ENCODE measurements around the gene SPC24. TPM values are rescaled to one million over a fixed set of nuclear protein-coding genes. Genes with fewer than 3 reads are reported as not detected.
"Not testable (repeated sequence)": the region's sequence is repeated elsewhere in the genome, so short reads cannot be mapped to it uniquely, and the experiment has no call there.

Gene SPC24
- total and polyA plus RNA-seq, 2 donors = 1.8 to 21.1 TPM

- peak; percentile 89 for DNase-seq (ENCODE audit: extremely low spot score)
- peak overlapping the region; percentile 75 for H3K27ac ChIP-seq (ENCODE audit: low read depth)
- no peak overlapping the region for H3K4me3 ChIP-seq (ENCODE audit: low read depth, low read length)
- WGBS = 21% methylated on average over 17 of the region's 17 CpGs
- no peaks in the 10 kb centered on the region for H3K36me3 ChIP-seq (ENCODE audit: insufficient read depth)
- no peaks in the 10 kb centered on the region for H3K4me1 ChIP-seq (ENCODE audit: insufficient read depth)
Measured at GRCh38 chr19:11164879-11165406, 9.4 kb upstream of the SPC24 start.

DNA sequence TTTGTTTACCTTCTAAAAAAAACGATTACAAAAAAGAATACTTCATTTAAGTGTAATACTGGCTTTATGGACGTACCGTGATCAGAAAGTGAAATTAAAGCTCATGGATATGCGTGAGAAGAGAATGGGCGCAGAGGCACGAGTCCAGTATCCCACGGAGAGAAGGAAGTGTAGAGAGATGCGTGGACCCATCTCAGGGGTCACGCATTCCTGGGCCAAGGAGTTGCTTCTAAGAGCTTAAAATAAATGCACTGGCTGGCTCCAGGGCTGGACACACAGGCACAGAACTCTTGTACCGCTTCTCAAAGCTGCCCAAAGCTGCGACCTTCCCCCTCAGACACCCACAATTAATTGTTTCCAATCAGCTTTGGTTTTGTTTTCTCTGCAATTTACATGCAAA is 8.7 kb upstream of the SPC24 start:
- peak overlapping the region; percentile 75 for H3K27ac ChIP-seq (ENCODE audit: low read depth)
- DNase-seq (ENCODE audit: extremely low spot score) = no peak
- no peak overlapping the region for H3K4me3 ChIP-seq (ENCODE audit: low read depth, low read length)
- H3K36me3 ChIP-seq (ENCODE audit: insufficient read depth) = no peaks in the 10 kb centered on the region
- 50% methylated on average over 11 of the region's 11 CpGs for WGBS
- H3K4me1 ChIP-seq (ENCODE audit: insufficient read depth) = no peaks in the 10 kb centered on the region

DNA sequence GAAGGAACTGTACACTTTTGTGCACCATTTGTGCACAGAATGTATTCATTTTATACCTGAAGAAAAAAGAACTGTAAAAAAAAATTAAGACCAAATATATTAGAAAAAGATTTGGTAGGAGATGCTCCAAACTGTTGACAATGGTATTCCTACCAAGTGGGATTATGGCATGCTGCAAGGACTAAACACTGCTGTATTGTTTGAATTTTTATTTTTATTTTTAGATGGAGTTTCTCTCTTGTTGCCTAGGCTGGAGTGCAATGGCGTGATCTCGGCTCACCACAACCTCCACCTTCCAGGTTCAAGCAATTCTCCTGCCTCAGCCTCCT is 4.8 kb upstream of the SPC24 start:
- H3K4me1 ChIP-seq (ENCODE audit: insufficient read depth); H3K4me3 ChIP-seq (ENCODE audit: low read depth, low read length); H3K36me3 ChIP-seq (ENCODE audit: insufficient read depth); DNase-seq (ENCODE audit: extremely low spot score); H3K27ac ChIP-seq (ENCODE audit: low read depth): not testable (repeated sequence)
- 92% methylated on average over 2 of the region's 2 CpGs for WGBS

DNA sequence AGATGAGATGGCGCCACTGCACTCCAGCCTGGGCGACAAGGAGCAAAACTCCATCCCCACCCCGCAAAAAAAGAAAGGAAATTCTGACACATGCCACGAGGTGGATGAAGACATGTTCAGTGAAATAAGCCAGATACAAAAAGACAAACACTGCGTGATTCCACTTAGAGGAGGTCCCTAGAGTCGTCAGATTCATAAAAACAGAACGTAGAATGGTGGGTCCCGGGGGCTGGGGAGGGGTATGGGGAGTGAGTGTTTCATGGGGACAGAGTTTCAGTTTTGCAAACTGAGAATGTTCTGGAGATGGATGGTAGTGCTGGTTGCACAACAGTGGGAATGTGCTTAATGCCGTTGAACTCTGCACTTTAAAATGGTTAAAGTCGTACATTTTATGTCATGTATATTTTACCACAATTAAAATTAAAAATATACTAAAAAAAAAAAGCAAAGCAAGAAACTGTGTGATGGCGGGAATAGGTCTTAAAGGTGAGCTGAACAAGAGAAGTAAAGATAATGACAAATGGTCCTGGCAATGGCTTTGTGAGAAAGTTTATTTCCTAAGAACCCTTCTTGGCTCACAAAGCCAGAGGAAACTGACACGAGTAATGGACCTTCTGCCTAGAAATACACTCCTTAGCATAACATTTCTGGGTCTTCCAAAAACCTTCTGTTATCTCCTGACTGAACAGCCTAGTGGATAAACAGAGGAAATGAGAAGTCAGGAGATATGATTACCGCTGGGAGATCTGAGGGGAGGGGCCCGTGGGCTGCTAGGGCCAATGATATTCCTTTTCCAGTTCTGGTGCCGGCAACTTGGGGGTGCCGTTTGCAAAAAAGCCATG is 4.2 kb upstream of the SPC24 start:
- WGBS = 24% methylated on average over 16 of the region's 16 CpGs
- Histone ChIP-seq H3K36me3 (ENCODE audit: insufficient read depth) (no peaks in the 10 kb centered on the region), H3K4me3 (ENCODE audit: low read depth, low read length) (no peak overlapping the region), H3K27ac (ENCODE audit: low read depth) (peak overlapping the region; percentile 74), H3K4me1 (ENCODE audit: insufficient read depth) (no peaks in the 10 kb centered on the region)
- DNase-seq (ENCODE audit: extremely low spot score) = no peak

- DNase-seq (ENCODE audit: extremely low spot score) = no peak
- H3K4me3 ChIP-seq (ENCODE audit: low read depth, low read length) = no peak overlapping the region
- no peaks in the 10 kb centered on the region for H3K4me1 ChIP-seq (ENCODE audit: insufficient read depth)
- H3K36me3 ChIP-seq (ENCODE audit: insufficient read depth) = no peaks in the 10 kb centered on the region
- no peak overlapping the region for H3K27ac ChIP-seq (ENCODE audit: low read depth)
- WGBS = 41% methylated on average over 6 of the region's 6 CpGs
Measured at GRCh38 chr19:11154683-11155047, 917 bp downstream of the SPC24 start.

DNA sequence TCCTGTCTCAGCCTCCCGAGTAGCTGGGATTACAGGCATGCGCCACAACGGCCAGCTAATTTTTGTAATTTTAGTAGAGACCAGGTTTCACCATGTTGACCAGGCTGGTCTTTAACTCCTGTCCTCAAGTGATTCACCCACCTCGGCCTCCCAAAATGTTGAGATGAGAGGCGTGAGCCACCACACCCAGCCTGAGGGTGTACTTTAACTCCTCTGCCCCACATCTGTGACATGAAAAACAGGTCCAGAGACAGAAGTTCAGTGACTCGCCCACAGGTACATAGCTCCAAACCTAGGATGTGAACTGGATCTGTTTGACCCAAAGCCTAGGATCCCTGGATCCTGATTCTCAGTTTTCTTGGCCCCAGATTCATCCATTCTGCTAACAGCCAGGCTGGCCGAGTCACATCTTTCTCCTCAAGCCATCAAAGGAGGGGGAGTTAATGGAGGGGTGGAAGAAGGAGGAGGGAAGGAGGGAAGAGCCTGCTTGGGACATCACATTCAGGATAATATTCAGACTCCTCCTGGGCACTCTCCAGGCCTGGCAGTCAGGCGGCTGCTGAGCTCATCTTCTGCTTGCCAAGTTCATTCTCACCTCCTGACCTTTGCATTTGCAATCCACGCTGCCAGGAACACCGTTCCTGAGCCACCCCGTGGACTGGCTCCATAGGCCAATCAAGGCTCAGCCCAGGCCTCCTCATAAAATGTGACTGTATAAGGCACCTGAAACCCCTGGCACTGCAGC is 3.1 kb downstream of the SPC24 start:
- DNase-seq (ENCODE audit: extremely low spot score) = no peak
- H3K4me3 ChIP-seq (ENCODE audit: low read depth, low read length) = no peak overlapping the region
- no peaks in the 10 kb centered on the region for H3K4me1 ChIP-seq (ENCODE audit: insufficient read depth)
- WGBS = 47% methylated on average over 11 of the region's 11 CpGs
- H3K36me3 ChIP-seq (ENCODE audit: insufficient read depth) = no peaks in the 10 kb centered on the region
- no peak overlapping the region for H3K27ac ChIP-seq (ENCODE audit: low read depth)

GRCh38 chr19:11151181-11151580 is 4.4 kb downstream of the SPC24 start:
- WGBS = 41% methylated on average over 7 of the region's 7 CpGs
- Histone ChIP-seq H3K27ac (ENCODE audit: low read depth) (no peak overlapping the region), H3K4me1 (ENCODE audit: insufficient read depth) (no peaks in the 10 kb centered on the region), H3K4me3 (ENCODE audit: low read depth, low read length) (no peak overlapping the region), H3K36me3 (ENCODE audit: insufficient read depth) (no peaks in the 10 kb centered on the region)
- DNase-seq (ENCODE audit: extremely low spot score) = no peak

GRCh38 chr19:11148001-11148400 is 7.6 kb downstream of the SPC24 start:
- no peaks in the 10 kb centered on the region for H3K4me1 ChIP-seq (ENCODE audit: insufficient read depth)
- 87% methylated on average over 14 of the region's 14 CpGs for WGBS
- no peak overlapping the region for H3K4me3 ChIP-seq (ENCODE audit: low read depth, low read length)
- no peak for DNase-seq (ENCODE audit: extremely low spot score)
- H3K36me3 ChIP-seq (ENCODE audit: insufficient read depth) = no peaks in the 10 kb centered on the region
- H3K27ac ChIP-seq (ENCODE audit: low read depth) = no peak overlapping the region

GRCh38 chr19:11145536-11145924 is 10.1 kb downstream of the SPC24 start:
- Histone ChIP-seq H3K4me1 (ENCODE audit: insufficient read depth) (no peaks in the 10 kb centered on the region), H3K36me3 (ENCODE audit: insufficient read depth) (no peaks in the 10 kb centered on the region), H3K4me3 (ENCODE audit: low read depth, low read length) (no peak overlapping the region), H3K27ac (ENCODE audit: low read depth) (no peak overlapping the region)
- DNase-seq (ENCODE audit: extremely low spot score) = no peak
- WGBS = 97% methylated on average over 3 of the region's 3 CpGs

DNA sequence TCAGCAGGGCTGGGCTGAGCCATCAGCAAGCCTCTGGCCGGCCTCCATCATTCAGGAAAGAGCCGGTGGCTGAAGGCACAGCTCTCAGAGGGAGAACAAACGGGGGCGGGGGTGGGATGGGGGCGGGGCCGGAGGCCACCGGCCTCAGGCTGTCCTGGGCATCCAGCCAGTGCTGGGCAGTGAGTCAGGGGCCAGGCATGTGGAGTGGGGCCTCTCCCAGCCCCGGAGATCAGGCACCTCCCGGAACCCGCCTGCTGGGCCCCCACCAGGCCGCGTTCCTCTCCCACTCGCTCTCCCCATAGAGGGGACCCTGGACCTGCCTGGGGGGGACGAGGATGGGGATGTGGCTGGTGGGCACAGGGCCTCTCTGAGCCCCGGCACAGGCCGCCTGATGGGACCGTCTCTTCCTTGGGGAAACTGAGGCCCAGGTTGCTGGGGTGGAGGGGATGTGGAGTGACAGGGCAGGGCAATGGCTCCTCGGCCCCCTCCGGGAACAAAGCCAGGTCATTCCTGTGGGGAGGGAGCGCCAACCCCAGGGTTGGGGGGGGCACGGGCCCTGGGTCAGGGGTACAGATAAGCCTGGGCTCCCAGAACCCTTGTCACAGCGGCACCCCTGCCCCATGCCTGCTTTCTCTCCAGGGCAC is 12.9 kb downstream of the SPC24 start:
- Histone ChIP-seq H3K4me3 (ENCODE audit: low read depth, low read length) (no peak overlapping the region), H3K36me3 (ENCODE audit: insufficient read depth) (no peaks in the 10 kb centered on the region), H3K27ac (ENCODE audit: low read depth) (peak overlapping the region; percentile 94), H3K4me1 (ENCODE audit: insufficient read depth) (peaks cover 3% of the 10 kb centered on the region)
- DNase-seq (ENCODE audit: extremely low spot score) = no peak
- 8% methylated on average over 22 of the region's 22 CpGs for WGBS

- WGBS = 49% methylated on average over 9 of the region's 9 CpGs
- H3K4me3 ChIP-seq (ENCODE audit: low read depth, low read length) = no peak overlapping the region
- peak overlapping the region; percentile 13 for H3K27ac ChIP-seq (ENCODE audit: low read depth)
- no peak for DNase-seq (ENCODE audit: extremely low spot score)
- H3K36me3 ChIP-seq (ENCODE audit: insufficient read depth) = no peaks in the 10 kb centered on the region
- H3K4me1 ChIP-seq (ENCODE audit: insufficient read depth) = peaks cover 3% of the 10 kb centered on the region
Measured at GRCh38 chr19:11141937-11142527, 13.6 kb downstream of the SPC24 start.

- no peak for DNase-seq (ENCODE audit: extremely low spot score)
- Histone ChIP-seq H3K4me3 (ENCODE audit: low read depth, low read length) (no peak overlapping the region), H3K4me1 (ENCODE audit: insufficient read depth) (peaks cover 3% of the 10 kb centered on the region), H3K27ac (ENCODE audit: low read depth) (no peak overlapping the region), H3K36me3 (ENCODE audit: insufficient read depth) (no peaks in the 10 kb centered on the region)
- whole genome bisulfite sequencing = 93% methylated on average over 9 of the region's 9 CpGs
Measured at GRCh38 chr19:11140896-11141295, 14.7 kb downstream of the SPC24 start.

DNA sequence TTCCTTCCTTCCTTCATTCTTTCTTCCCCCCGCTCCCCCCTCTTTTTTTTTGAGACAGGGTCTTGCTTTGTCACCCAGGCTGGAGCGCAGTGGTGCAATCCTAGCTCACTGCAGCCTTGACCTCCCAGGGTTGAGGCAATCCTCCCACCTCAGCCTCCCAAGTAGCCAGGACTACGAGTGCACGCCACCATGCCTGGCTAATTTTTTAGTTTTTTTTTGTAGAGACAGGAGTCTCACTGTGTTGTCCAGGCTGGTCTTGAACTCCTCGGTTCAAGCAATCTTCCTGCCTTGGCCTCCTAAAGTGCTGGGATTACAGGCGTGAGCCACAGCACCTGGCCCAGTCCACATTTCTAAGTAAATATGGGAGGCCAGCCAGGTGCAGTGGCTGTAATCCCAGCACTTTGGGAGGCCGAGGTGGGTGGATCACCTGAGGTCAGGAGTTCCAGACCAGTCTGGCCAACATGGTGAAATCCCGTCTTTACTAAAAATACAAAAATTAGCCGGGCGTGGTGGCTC is 15.5 kb downstream of the SPC24 start:
- 76% methylated on average over 10 of the region's 10 CpGs for WGBS
- not testable (repeated sequence) for H3K4me3 ChIP-seq (ENCODE audit: low read depth, low read length); H3K4me1 ChIP-seq (ENCODE audit: insufficient read depth); H3K36me3 ChIP-seq (ENCODE audit: insufficient read depth); DNase-seq (ENCODE audit: extremely low spot score)
- peak overlapping the region; percentile 98 for H3K27ac ChIP-seq (ENCODE audit: low read depth)
